Activated gamma-delta T cell treated with anti-CD3 and anti-CD28 coated beads, Interleukin-2, amount 50 U/mL, for 16 hours (primary cell): ENCODE data around the gene TEX28.
"Not testable (repeated sequence)": the region's sequence is repeated elsewhere in the genome, so short reads cannot be mapped to it uniquely, and the experiment has no call there.

ENCODE experiments used
- DNase-seq: peaks from one replicate; pipeline ENCODE4 v3.0.0-alpha.2; 2020; ENCODE audit warnings: low read depth

Gene TEX28

DNA sequence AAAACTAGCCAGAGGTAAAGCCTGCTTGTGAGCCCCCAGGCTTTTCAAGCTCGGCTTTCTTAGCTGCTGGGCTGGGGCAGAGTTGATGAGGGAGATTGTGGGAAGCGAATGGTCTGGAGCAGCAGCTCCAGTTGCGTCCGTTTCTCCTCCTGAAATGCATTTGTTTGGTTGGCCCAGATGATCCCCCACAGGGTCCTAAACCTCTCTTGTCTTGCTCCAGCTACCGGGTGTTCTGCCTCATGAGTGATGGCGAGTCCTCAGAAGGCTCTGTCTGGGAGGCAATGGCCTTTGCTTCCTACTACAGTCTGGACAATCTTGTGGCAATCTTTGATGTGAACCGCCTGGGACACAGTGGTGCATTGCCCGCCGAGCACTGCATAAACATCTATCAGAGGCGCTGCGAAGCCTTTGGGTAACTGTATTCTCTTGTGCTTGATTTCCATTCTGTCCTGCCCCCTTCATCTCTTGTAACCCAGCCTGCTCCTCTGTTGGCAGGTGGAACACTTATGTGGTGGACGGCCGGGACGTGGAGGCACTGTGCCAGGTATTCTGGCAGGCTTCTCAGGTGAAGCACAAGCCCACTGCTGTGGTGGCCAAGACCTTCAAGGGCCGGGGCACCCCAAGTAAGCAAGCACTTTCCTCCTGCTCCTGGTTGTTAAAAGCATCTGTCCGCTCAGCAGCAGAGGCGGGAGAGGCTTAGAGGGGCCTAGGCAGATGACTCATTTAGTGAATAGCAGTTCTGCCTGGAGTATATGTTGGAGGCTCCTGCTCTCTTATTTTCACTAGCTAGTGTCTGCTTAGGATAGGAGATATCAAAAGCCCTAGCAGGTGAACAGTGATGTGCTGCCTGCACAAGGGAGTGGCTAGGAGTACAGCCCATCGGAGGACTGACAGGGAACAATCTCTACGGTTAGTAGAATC, 16.0 kb upstream of the TEX28 start:
- DNase-seq: no peak

DNA sequence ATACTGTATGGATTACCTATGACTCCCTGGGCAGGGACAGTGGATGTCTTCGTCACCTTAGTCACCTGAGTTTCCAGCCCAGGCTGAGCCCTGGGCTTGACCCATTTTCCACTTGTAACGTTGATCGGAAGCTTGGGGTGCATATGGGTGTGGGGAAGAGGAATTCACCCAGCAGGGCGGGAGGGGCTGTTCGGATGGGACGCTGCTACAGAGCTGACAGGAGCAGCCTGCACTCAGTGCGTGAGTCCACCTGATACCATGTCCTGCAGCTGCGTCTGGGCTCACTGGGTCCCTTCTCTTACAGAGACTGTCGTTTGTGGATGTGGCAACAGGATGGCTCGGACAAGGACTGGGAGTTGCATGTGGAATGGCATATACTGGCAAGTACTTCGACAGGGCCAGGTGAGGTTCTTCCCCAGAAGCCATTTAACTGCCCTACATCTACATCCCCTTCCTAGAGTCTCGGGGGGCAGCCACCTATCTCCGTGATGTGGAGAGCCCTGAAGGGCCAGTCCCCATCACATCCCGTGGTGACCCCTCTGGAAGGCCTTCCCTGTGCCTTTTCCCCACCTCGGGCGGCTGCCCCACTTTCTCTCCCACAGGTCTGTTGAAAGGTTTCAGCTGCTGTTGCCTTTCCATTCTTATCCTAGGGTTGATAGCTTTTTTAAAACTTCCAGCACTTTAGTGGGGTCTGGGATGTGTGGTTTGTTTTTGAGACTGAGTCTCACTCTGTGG, 14.3 kb upstream of the TEX28 start:
- no peak for DNase-seq

- peak; percentile 76 for DNase-seq
These were observed 13.4 kb upstream of the TEX28 start for GRCh38 chrX:154308108-154308946.

- no peak for DNase-seq
These were observed 12.3 kb upstream of the TEX28 start for GRCh38 chrX:154307202-154307601.

- no peak for DNase-seq
These were observed 10.7 kb upstream of the TEX28 start for GRCh38 chrX:154305541-154306205.

GRCh38 chrX:154304846-154305245, 9.9 kb upstream of the TEX28 start:
- no peak for DNase-seq

DNA sequence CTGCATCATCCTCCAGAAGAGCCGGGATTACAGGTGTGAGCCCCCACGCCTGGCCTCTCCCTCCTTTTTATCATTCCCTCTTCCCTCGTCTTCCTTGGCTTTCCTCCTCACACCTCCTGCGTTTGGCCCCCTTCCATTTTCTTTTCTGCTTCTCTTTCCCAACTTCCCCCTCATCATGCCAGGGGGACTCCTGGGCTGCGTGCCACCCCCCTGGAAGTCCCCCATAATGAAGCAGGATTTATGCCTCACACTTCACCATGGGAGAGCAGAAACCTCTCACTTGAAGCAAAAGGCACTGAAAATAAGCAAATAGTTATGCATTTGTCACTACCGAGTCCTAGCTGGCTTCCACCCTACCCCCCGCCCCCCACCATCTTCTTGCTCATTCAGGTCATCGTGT, 8.6 kb upstream of the TEX28 start:
- no peak for DNase-seq

DNA sequence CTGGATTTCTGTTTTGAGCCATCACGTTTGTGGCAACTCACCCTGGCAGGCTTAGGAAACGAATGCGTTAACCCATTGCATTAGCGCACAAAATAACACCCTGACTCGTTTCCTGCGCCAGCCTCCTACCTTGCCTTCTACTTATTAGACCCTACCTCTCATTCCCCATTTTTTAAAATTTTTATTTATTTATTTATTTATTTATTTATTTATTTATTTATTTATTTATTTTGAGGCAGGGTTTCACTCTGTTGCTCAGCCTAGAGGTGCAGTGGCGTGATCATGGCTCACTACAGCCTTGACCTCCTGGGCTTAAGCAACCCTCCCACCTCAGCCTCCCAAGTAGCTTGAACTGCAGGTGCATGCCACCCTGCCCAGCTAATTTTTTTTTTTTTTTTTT, 8.1 kb upstream of the TEX28 start:
- DNase-seq: not testable (repeated sequence)

DNA sequence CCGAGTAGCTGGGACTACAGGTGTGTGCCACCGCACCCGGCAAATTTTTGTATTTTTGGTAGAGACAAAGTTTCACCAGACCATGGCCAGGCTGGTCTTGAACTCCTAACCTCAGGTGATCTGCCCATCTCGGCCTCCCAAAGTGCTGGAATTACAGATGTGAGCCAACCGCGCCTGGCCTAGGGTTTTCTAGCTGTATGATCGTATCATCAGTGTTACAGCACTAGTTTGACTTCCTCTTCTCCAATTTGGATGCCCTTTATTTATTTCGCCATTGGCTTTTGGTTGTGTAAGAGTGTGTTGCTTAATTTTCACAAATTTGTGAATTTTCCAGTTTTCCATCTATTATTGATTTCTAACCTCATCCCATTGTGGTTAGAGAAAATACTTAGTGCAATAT, 5.9 kb upstream of the TEX28 start:
- no peak for DNase-seq

GRCh38 chrX:154298312-154298711, 3.4 kb upstream of the TEX28 start:
- no peak for DNase-seq

- DNase-seq: no peak
These were observed 1.8 kb upstream of the TEX28 start for GRCh38 chrX:154296731-154297130.

- no peak for DNase-seq
These were observed 863 bp upstream of the TEX28 start, which contains the start of gene TKTL1 for GRCh38 chrX:154295664-154296310. TKTL1 (plus strand) TSS chrX:154295795; CDS start chrX:154295860, 65 bp downstream.

GRCh38 chrX:154286406-154286805, 8.5 kb downstream of the TEX28 start:
- DNase-seq: not testable (repeated sequence)

DNA sequence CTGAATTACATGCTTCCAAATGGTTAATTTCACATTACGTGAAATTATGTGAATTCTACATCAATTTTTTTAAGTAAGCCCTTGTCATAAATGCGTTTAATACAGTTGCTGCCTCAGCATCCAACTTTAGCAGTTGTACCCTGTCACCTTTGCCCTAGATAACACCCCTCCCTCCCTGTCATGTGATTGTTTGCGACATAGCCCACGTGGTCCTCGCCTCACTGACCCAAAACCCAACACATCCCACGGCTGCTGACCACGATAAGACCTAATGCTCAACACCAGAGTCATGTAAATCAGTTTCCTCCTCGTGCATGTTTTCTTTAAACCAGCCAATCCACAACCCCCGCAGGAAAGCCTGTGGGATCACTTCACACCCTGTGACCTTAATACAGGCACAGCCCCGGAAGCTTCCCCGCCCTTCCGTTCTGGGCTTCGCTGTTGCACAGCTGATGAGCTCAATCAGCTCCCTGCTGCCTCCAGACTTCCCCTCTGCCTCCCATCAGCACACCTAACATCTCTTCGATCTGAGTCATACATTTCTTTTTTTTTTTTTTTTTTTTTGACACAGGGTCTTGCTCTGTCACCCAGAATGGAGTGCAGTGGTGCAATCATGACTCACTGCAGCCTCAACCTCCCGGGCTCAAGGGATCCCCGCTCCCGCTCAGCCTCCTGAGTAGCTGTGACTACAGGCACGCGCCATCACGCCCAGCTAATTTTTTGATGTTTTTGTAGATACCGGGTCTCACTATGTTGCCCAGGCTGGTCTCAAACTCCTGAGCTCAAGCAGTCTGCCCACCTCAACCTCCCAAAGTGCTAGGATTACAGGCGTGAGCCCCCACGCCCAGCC, 10.2 kb downstream of the TEX28 start:
- not testable (repeated sequence) for DNase-seq

DNA sequence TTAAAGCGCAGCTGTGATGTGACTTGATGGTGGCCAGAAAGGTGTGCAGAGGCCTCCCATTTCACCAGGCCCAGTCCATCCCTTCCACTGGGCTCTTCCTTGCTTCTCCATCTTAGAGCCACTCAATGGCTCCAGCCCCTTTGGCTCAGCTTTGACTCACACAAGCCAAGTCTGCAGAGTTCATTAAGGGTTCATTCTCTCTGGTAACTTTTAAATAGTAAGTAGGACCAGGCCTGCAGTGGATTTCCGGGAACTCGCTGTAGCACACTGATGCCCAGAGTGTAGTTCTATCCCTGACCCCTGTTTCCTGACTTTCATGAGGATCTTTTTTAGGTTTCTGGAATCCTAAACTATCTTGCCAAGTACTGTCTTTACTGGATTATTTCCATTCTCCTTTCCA, 25.7 kb downstream of the TEX28 start:
- DNase-seq: not testable (repeated sequence)

GRCh38 chrX:154263072-154263471, 31.9 kb downstream of the TEX28 start:
- DNase-seq: not testable (repeated sequence)

- DNase-seq: not testable (repeated sequence)
These were observed 36.2 kb downstream of the TEX28 start for GRCh38 chrX:154258711-154259110.

GRCh38 chrX:154257282-154257681, 37.6 kb downstream of the TEX28 start, which contains the start of gene OPN1MW3:
OPN1MW3 (plus strand) TSS chrX:154257582; CDS start chrX:154257620, 38 bp downstream.
- DNase-seq: not testable (repeated sequence)

DNA sequence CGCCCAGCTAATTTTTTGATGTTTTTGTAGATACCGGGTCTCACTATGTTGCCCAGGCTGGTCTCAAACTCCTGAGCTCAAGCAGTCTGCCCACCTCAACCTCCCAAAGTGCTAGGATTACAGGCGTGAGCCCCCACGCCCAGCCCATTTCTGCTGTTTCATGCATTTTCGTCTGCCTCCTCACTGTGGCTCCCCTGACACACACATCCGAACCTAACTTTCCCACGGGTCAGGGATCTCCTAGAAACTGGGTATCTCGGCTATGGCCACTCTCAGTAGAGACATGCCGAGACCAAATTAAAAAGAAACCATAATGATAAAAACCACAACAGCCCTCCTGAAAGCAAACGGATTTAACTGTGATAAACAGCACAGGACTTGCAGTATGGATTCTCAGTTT, 46.8 kb downstream of the TEX28 start:
- not testable (repeated sequence) for DNase-seq
